Prostate gland (tissue), 2 donors: ENCODE results near the gene CSF1R. TPM values are rescaled to one million over a fixed set of nuclear protein-coding genes. Genes with fewer than 3 reads are reported as not detected.
A peak's percentile ranks its signal among the peaks of the same experiment; 100 is the strongest.

Experiments
- DNase-seq: peaks from one replicate; pipeline ENCODE4 v3.0.0-alpha.2; 2019; ENCODE audit warnings: low spot score
- H3K27ac ChIP-seq, 2 donors: fragments of 200-600 bp; sonication (generic); 2 replicates each; pipeline ENCODE4 v1.5.1; 2017 to 2019
- H3K27me3 ChIP-seq: fragments of 200-600 bp; sonication (generic); replicated peaks from 2 replicates; pipeline ENCODE4 v1.5.1; 2019; ENCODE audit not compliant: insufficient read depth
- H3K36me3 ChIP-seq, 2 donors: fragments of 200-600 bp; sonication (generic); 1 replicate in 1 of 2; 2 replicates in 1 of 2; pipeline versions ENCODE4 v1.5.1 to v1.8.1; 2017 to 2019
- H3K4me1 ChIP-seq: fragments of 200-600 bp; sonication (generic); replicated peaks from 2 replicates; pipeline ENCODE4 v1.5.1; 2019
- H3K4me3 ChIP-seq, 2 donors: fragments of 200-600 bp; sonication (generic); 2 replicates each; pipeline ENCODE4 v1.5.1; 2017 to 2019
- H3K9me3 ChIP-seq: fragments of 200-600 bp; sonication (generic); 2 replicates; pipeline ENCODE4 v1.5.1; 2017
- POLR2A ChIP-seq: fragments of 450-650 bp; IDR thresholded peaks from one replicate; pipeline ENCODE4 v1.6.1; 2016; ENCODE audit warnings: antibody characterized with exemption, mild to moderate bottlenecking
- POLR2AphosphoS5 ChIP-seq: sonication (generic); formaldehyde crosslinking; IDR thresholded peaks from one replicate; pipeline ENCODE4 v1.6.1; 2017; ENCODE audit warnings: antibody characterized with exemption
- WGBS: methylation state at CpG from one replicate; pipeline ENCODE4 v1.1.5; 2018; 5-methylcytosine and 5-hydroxymethylcytosine counted together
- intact Hi-C: fragments of 100-400 bp; cut with DNase I; formaldehyde crosslinking; loops from one replicate; pipeline ENCODE4 v1.14.2; 2022
- total RNA-seq, 2 donors: library from RNA; depleted of rRNA; stranded (reverse); fragments of >200 nt; gene quantifications; one replicate each; pipeline ENCODE4 v1.1.0, GENCODE V29; 2016
- TF ChIP-seq, protein P1 (sequence below), 4 experiments: fragments of 200-600 bp in 2 of 4; fragments of 450-650 bp in 2 of 4; sonication (generic) in 2 of 4; IDR thresholded peaks; 1 replicate in 3 of 4; 2 replicates in 1 of 4; pipeline ENCODE4 v1.5.1; 2016 to 2019; ENCODE audit warnings: antibody characterized with exemption in 4 of 4, mild to moderate bottlenecking in 2 of 4, moderate library complexity in 2 of 4

Gene CSF1R
- total RNA-seq, 2 donors from 2014 or later, result 11.0 to 36.4 TPM

GRCh38 chr5:150129813-150130492, 43.6 kb upstream of the CSF1R start:
- no peaks in the 10 kb centered on the region for H3K4me1 ChIP-seq
- no peaks in the 10 kb centered on the region for H3K27me3 ChIP-seq
- no peaks in the 10 kb centered on the region for H3K36me3 ChIP-seq
- WGBS, result 22% methylated on average over 25 of the region's 25 CpGs
- TF ChIP-seq POLR2AphosphoS5 (peak; percentile 31), POLR2A (no peak)
- TF ChIP-seq, protein P1, sequence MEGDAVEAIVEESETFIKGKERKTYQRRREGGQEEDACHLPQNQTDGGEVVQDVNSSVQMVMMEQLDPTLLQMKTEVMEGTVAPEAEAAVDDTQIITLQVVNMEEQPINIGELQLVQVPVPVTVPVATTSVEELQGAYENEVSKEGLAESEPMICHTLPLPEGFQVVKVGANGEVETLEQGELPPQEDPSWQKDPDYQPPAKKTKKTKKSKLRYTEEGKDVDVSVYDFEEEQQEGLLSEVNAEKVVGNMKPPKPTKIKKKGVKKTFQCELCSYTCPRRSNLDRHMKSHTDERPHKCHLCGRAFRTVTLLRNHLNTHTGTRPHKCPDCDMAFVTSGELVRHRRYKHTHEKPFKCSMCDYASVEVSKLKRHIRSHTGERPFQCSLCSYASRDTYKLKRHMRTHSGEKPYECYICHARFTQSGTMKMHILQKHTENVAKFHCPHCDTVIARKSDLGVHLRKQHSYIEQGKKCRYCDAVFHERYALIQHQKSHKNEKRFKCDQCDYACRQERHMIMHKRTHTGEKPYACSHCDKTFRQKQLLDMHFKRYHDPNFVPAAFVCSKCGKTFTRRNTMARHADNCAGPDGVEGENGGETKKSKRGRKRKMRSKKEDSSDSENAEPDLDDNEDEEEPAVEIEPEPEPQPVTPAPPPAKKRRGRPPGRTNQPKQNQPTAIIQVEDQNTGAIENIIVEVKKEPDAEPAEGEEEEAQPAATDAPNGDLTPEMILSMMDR (IDR thresholded peaks at IDR 0.05), result peak; percentile 76 to 91 (median 90)
- peak; percentile 47 for DNase-seq
- intact Hi-C loops, result loop anchor here (1.0 to 10.0 kb wide), 3 partner anchors 27 to 125 kb away; partner anchors contain the start of genes HMGXB3 and TIGD6
- H3K4me3 ChIP-seq, result no peak overlapping the region
- no peak overlapping the region for H3K27ac ChIP-seq
- H3K9me3 ChIP-seq, result no peaks in the 10 kb centered on the region

DNA sequence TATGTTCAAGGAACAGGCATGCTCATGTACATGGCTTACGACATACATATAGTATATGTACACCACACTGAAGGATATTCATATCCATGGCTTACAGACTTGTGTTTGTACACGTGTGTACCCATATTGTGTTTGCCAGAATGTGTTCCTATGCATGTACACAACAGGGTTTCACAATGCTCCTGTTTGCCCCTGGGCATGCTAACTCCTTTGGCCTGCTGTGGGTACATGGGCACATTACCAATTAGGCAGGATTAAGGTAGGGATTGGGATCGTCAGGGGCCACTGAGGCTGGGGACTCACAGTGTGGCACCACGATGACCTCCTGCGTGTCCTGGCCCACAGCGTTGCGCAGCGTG, 43.1 kb upstream of the CSF1R start:
- Histone ChIP-seq H3K9me3 (no peaks in the 10 kb centered on the region), H3K27ac (no peak overlapping the region), H3K27me3 (no peaks in the 10 kb centered on the region), H3K36me3 (no peaks in the 10 kb centered on the region), H3K4me3 (no peak overlapping the region), H3K4me1 (no peaks in the 10 kb centered on the region)
- no peak for DNase-seq
- intact Hi-C loops, result no loop called here
- 48% methylated on average over 8 of the region's 8 CpGs for WGBS
- TF ChIP-seq, protein P1 (IDR thresholded peaks at IDR 0.05), result no peak
- TF ChIP-seq POLR2A (no peak), POLR2AphosphoS5 (no peak)

GRCh38 chr5:150126921-150127265, 40.5 kb upstream of the CSF1R start:
- WGBS, result 96% methylated on average over 6 of the region's 6 CpGs
- Histone ChIP-seq H3K27me3 (no peaks in the 10 kb centered on the region), H3K27ac (no peak overlapping the region), H3K4me3 (no peak overlapping the region), H3K9me3 (no peaks in the 10 kb centered on the region), H3K4me1 (no peaks in the 10 kb centered on the region), H3K36me3 (no peaks in the 10 kb centered on the region)
- intact Hi-C loops, result no loop called here
- TF ChIP-seq POLR2A (no peak), POLR2AphosphoS5 (no peak)
- TF ChIP-seq, protein P1 (IDR thresholded peaks at IDR 0.05), result no peak
- no peak for DNase-seq

DNA sequence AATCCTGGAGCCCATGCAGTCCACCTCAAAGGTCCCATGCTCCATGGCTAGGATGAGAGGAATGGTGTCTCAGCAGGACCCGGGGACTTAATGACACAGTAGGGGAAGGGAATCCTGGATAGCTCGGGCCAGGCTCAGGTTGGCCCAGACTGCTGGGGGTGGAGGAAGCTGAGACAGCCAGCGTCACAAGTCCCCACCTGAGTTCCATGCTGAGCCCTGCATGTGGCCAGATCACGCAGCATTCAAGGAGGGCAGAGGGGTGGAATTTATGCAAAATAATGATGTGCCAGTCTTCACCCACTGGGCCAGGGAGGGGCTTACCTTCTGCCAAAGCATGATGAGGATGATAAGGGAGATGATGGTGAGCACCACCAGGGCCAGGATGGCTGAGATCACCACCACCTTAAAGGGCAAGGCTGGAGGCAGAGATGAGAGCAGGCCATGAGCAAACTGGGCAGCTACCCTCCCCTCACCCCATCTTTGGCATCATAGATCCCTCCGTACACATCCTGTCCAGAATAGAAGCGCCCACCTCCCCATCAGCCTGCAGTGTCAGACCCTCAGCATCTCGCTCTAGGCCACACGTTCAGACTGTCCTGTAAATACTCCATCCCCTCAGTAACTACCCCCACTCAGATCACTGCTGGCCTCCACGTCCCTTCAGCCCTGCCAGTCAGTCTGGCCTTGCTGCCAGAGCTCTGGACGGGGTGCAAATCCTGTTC, 40.0 kb upstream of the CSF1R start:
- Histone ChIP-seq H3K9me3 (no peaks in the 10 kb centered on the region), H3K27me3 (no peaks in the 10 kb centered on the region), H3K4me1 (no peaks in the 10 kb centered on the region), H3K27ac (no peak overlapping the region), H3K36me3 (no peaks in the 10 kb centered on the region), H3K4me3 (no peak overlapping the region)
- 87% methylated on average over 10 of the region's 10 CpGs for WGBS
- TF ChIP-seq POLR2A (no peak), POLR2AphosphoS5 (no peak)
- TF ChIP-seq, protein P1 (IDR thresholded peaks at IDR 0.05), result no peak
- no peak for DNase-seq
- intact Hi-C loops, result no loop called here

- no peaks in the 10 kb centered on the region for H3K4me1 ChIP-seq
- intact Hi-C loops, result no loop called here
- H3K27me3 ChIP-seq, result no peaks in the 10 kb centered on the region
- H3K9me3 ChIP-seq, result no peaks in the 10 kb centered on the region
- no peak overlapping the region for H3K4me3 ChIP-seq
- no peak for TF ChIP-seq POLR2AphosphoS5
- TF ChIP-seq, protein P1 (IDR thresholded peaks at IDR 0.05), result no peak
- no peak for TF ChIP-seq POLR2A
- WGBS, result 86% methylated on average over 10 of the region's 10 CpGs
- H3K27ac ChIP-seq, result no peak overlapping the region
- no peaks in the 10 kb centered on the region for H3K36me3 ChIP-seq
- DNase-seq, result no peak
Observed at GRCh38 chr5:150125334-150125733, 39.0 kb upstream of the CSF1R start.
